PC-9 (cell line): ENCODE results near the gene C1orf52. TPM values are rescaled to one million over a fixed set of nuclear protein-coding genes. Genes with fewer than 3 reads are reported as not detected.

Experiments used
- BruUV-seq: library from RNA; stranded (reverse); fragments of 400-500 nt; replicated peaks from 2 replicates; lab custom pipeline; 2021; lab: Mats Ljungman, UMichigan
- CTCF ChIA-PET: fragments of 300-600 bp; sonication (Branson Sonifier 250); formaldehyde crosslinking; loops from one replicate; lab custom pipeline; 2022; ENCODE audit warnings: antibody characterized with exemption; lab: Charles Lee
- POLR2A ChIA-PET: fragments of 300-600 bp; sonication (Branson Sonifier 250); formaldehyde crosslinking; loops from one replicate; lab custom pipeline; 2022; ENCODE audit warnings: antibody characterized with exemption; ENCODE audit not compliant: unreplicated experiment; lab: Charles Lee
- DNase-seq, 2 experiments: peaks; one replicate each; pipeline versions ENCODE4 v3.0.0 to v3.0.0-alpha.2; 2015 to 2022; ENCODE audit warnings: mixed read lengths in 1 of 2
- H2AFZ ChIP-seq: fragments of 200-600 bp; sonication (generic); 2 replicates; pipeline ENCODE4 v1.8.1; 2017; ENCODE audit warnings: antibody characterized with exemption
- H3F3A ChIP-seq: fragments of 200-600 bp; sonication (generic); 2 replicates; pipeline ENCODE4 v1.8.1; 2017; ENCODE audit warnings: antibody characterized with exemption, mild to moderate bottlenecking, low read depth; ENCODE audit not compliant: insufficient read depth
- H3K27ac ChIP-seq: fragments of 200-600 bp; sonication (generic); 2 replicates; pipeline ENCODE4 v1.6.1; 2016; ENCODE audit warnings: mixed run types
- H3K27me3 ChIP-seq: fragments of 200-600 bp; sonication (generic); 2 replicates; pipeline ENCODE4 v1.6.1; 2016; ENCODE audit warnings: low read depth, mixed run types; ENCODE audit not compliant: insufficient read depth
- H3K36me3 ChIP-seq: fragments of 200-600 bp; sonication (generic); 2 replicates; pipeline ENCODE4 v1.6.1; 2016; ENCODE audit warnings: low read depth, mixed run types
- H3K4me1 ChIP-seq: fragments of 200-600 bp; sonication (generic); replicated peaks from 2 replicates; pipeline ENCODE4 v1.6.1; 2016; ENCODE audit warnings: mixed run types; ENCODE audit not compliant: insufficient read depth
- H3K4me2 ChIP-seq: fragments of 200-600 bp; sonication (generic); 2 replicates; pipeline ENCODE4 v1.6.1; 2017; ENCODE audit warnings: mixed run types
- H3K4me3 ChIP-seq: fragments of 200-600 bp; sonication (generic); 2 replicates; pipeline ENCODE4 v1.6.1; 2016; ENCODE audit warnings: mixed run types
- H3K79me2 ChIP-seq: fragments of 200-600 bp; sonication (generic); 2 replicates; pipeline ENCODE4 v1.6.1; 2017; ENCODE audit warnings: low read depth, mixed run types
- H3K9me2 ChIP-seq: fragments of 200-600 bp; sonication (generic); 2 replicates; pipeline ENCODE4 v1.8.1; 2017; ENCODE audit warnings: mild to moderate bottlenecking; ENCODE audit not compliant: insufficient read depth
- H3K9me3 ChIP-seq: fragments of 200-600 bp; sonication (generic); 2 replicates; pipeline ENCODE4 v1.8.1; 2016; ENCODE audit warnings: low read depth; ENCODE audit not compliant: insufficient read depth
- H4K20me1 ChIP-seq: fragments of 200-600 bp; sonication (generic); 2 replicates; pipeline ENCODE4 v1.8.1; 2017; ENCODE audit not compliant: insufficient read depth
- CTCF ChIP-seq: fragments of 200-600 bp; sonication (generic); conservative IDR thresholded peaks from 2 replicates; pipeline ENCODE4 v1.6.1; 2017; ENCODE audit warnings: mixed run types, antibody characterized with exemption, mild to moderate bottlenecking, moderate library complexity
- EZH2 ChIP-seq: fragments of 200-600 bp; sonication (generic); IDR thresholded peaks from 2 replicates; pipeline ENCODE4 v1.8.0; 2017; ENCODE audit warnings: antibody characterized with exemption, low read depth
- intact Hi-C: fragments of 100-400 bp; cut with micrococcal nuclease; formaldehyde crosslinking; loops from one replicate; pipeline ENCODE4 v1.10.0; 2022; ENCODE audit not compliant: unreplicated experiment
- total RNA-seq: library from RNA; stranded (reverse); gene quantifications from 2 replicates; pipeline ENCODE4 v1.2.3, GENCODE V29; 2021

C1orf52 gene
- total RNA-seq, 1 experiment from 2014 or later = 20.7 TPM

- intact Hi-C loops = loop anchor here (1.0 kb wide), 2 partner anchors 34 to 96 kb away; partner anchors contain the start of gene SYDE2
- H3K4me1 ChIP-seq = peaks cover 70% of the 10 kb centered on the region
- H4K20me1 ChIP-seq = no peaks in the 10 kb centered on the region
- peaks cover 16% of the 10 kb centered on the region for H3K79me2 ChIP-seq
- peak overlapping the region; percentile 93 for H3K27ac ChIP-seq
- no peak overlapping the region for H2AFZ ChIP-seq
- ChIA-PET POLR2A (no interaction called here), CTCF (interaction anchor here (0.5 to 0.6 kb wide), 2 partner anchors 24 to 1099 kb away, joined by 3 read pairs; partner anchors contain the start of gene ODF2L)
- peak in 1 of 2 experiments; percentile 31 for DNase-seq
- no peaks in the 10 kb centered on the region for H3K27me3 ChIP-seq
- H3K36me3 ChIP-seq = no peaks in the 10 kb centered on the region
- no peak overlapping the region for H3K4me3 ChIP-seq
- no peaks in the 10 kb centered on the region for H3K9me2 ChIP-seq
- no peaks in the 10 kb centered on the region for H3K9me3 ChIP-seq
- TF ChIP-seq CTCF = no peak
- no peak for TF ChIP-seq EZH2
- BruUV-seq = no TSS peak
- H3K4me2 ChIP-seq = peak overlapping the region; percentile 76
- peaks cover 57% of the 10 kb centered on the region for H3F3A ChIP-seq
Observed at GRCh38 chr1:85296980-85297379, 37.5 kb upstream of the C1orf52 start.

- Histone ChIP-seq H2AFZ (no peak overlapping the region), H3K4me3 (no peak overlapping the region; the same call in 1 of the 2 replicates), H3K27ac (peak overlapping the region; percentile 79), H3K9me3 (no peaks in the 10 kb centered on the region), H3K4me1 (peaks cover 83% of the 10 kb centered on the region), H3K27me3 (no peaks in the 10 kb centered on the region), H4K20me1 (no peaks in the 10 kb centered on the region), H3K36me3 (no peaks in the 10 kb centered on the region), H3F3A (peaks cover 71% of the 10 kb centered on the region), H3K9me2 (no peaks in the 10 kb centered on the region), H3K4me2 (peak overlapping the region; percentile 51), H3K79me2 (peaks cover 22% of the 10 kb centered on the region)
- intact Hi-C loops = no loop called here
- DNase-seq = peak in 1 of 2 experiments; percentile 31
- POLR2A ChIA-PET = no interaction called here
- no TSS peak for BruUV-seq
- CTCF ChIA-PET = no interaction called here
- TF ChIP-seq EZH2 (no peak), CTCF (no peak)
Observed at GRCh38 chr1:85295654-85296053, 36.2 kb upstream of the C1orf52 start.

GRCh38 chr1:85295006-85295431 is 35.6 kb upstream of the C1orf52 start:
- peaks cover 89% of the 10 kb centered on the region for H3K4me1 ChIP-seq
- H4K20me1 ChIP-seq = no peaks in the 10 kb centered on the region
- no peaks in the 10 kb centered on the region for H3K27me3 ChIP-seq
- ChIA-PET POLR2A (interaction anchor here (0.7 kb wide), 1 partner anchor 276 kb away, joined by 5 read pairs; no protein-coding TSS in a partner anchor), CTCF (interaction anchor here (0.7 kb wide), 1 partner anchor 36 kb away, joined by 3 read pairs; no protein-coding TSS in a partner anchor)
- peaks cover 72% of the 10 kb centered on the region for H3F3A ChIP-seq
- peak; percentile 30 to 98 for DNase-seq
- H3K9me3 ChIP-seq = no peaks in the 10 kb centered on the region
- TF ChIP-seq EZH2 (no peak), CTCF (no peak)
- H3K4me3 ChIP-seq = no peak overlapping the region; the same call in 1 of the 2 replicates
- BruUV-seq = no TSS peak
- no peaks in the 10 kb centered on the region for H3K9me2 ChIP-seq
- peaks cover 22% of the 10 kb centered on the region for H3K79me2 ChIP-seq
- intact Hi-C loops = no loop called here
- no peak overlapping the region for H2AFZ ChIP-seq
- peak overlapping the region; percentile 79 for H3K27ac ChIP-seq
- H3K36me3 ChIP-seq = no peaks in the 10 kb centered on the region
- H3K4me2 ChIP-seq = peak overlapping the region; percentile 51
